DOHH2 (cell line): Measurements from ENCODE around the gene KDM3A.

Source experiments
- H3F3A ChIP-seq: fragments of 200-600 bp; sonication (generic), shearing (Covaris generic); 2 replicates; pipeline ENCODE4 v1.6.0; 2016; ENCODE audit warnings: antibody characterized with exemption, mild to moderate bottlenecking; ENCODE audit not compliant: control insufficient read depth, insufficient read depth
- H3K27ac ChIP-seq: fragments of 200-600 bp; sonication (generic); 2 replicates; pipeline ENCODE4 v1.5.1; 2014; ENCODE audit warnings: low read depth, mild to moderate bottlenecking, low read length, moderate library complexity
- H3K27me3 ChIP-seq: fragments of 200-600 bp; sonication (generic); 2 replicates; pipeline ENCODE4 v1.6.1; 2014; ENCODE audit warnings: mild to moderate bottlenecking, low read length, mixed read lengths; ENCODE audit not compliant: control insufficient read depth
- H3K36me3 ChIP-seq: fragments of 200-600 bp; sonication (generic); 2 replicates; pipeline ENCODE4 v1.6.1; 2014; ENCODE audit warnings: mild to moderate bottlenecking, low read length, moderate library complexity, mixed read lengths; ENCODE audit not compliant: control insufficient read depth
- H3K4me1 ChIP-seq: fragments of 200-600 bp; sonication (generic); 2 replicates; pipeline ENCODE4 v1.6.1; 2014; ENCODE audit warnings: mild to moderate bottlenecking, low read length, mixed read lengths; ENCODE audit not compliant: control insufficient read depth
- H3K4me2 ChIP-seq: fragments of 200-600 bp; sonication (generic); 2 replicates; pipeline ENCODE4 v1.6.0; 2014; ENCODE audit warnings: mild to moderate bottlenecking, low read length, moderate library complexity
- H3K4me3 ChIP-seq: fragments of 200-600 bp; sonication (generic); 2 replicates; pipeline ENCODE4 v1.5.1; 2014; ENCODE audit warnings: mild to moderate bottlenecking, low read length, mixed read lengths
- H3K79me2 ChIP-seq: fragments of 200-600 bp; sonication (generic); 2 replicates; pipeline ENCODE4 v1.6.1; 2014; ENCODE audit warnings: mild to moderate bottlenecking, low read length, mixed read lengths; ENCODE audit not compliant: control insufficient read depth
- H3K9me2 ChIP-seq: fragments of 200-600 bp; sonication (generic); replicated peaks from 2 replicates; pipeline ENCODE4 v1.6.1; 2014; ENCODE audit warnings: mild to moderate bottlenecking, low read length, mixed read lengths; ENCODE audit not compliant: control insufficient read depth
- H3K9me3 ChIP-seq: fragments of 200-600 bp; sonication (generic); 2 replicates; pipeline ENCODE4 v1.6.1; 2014; ENCODE audit warnings: antibody characterized with exemption, low read length, mixed read lengths; ENCODE audit not compliant: control insufficient read depth, insufficient read depth
- H4K20me1 ChIP-seq: fragments of 200-600 bp; sonication (generic); 2 replicates; pipeline ENCODE4 v1.6.0; 2014; ENCODE audit warnings: low read depth, mild to moderate bottlenecking, antibody characterized with exemption, low read length, moderate library complexity; ENCODE audit not compliant: control insufficient read depth, insufficient read depth
- CTCF ChIP-seq: fragments of 200-600 bp; sonication (generic); IDR thresholded peaks from one replicate; pipeline ENCODE4 v1.5.1; 2014; ENCODE audit warnings: antibody characterized with exemption, mild to moderate bottlenecking, low read depth, low read length; ENCODE audit not compliant: poor library complexity, severe bottlenecking
- EZH2phosphoT487 ChIP-seq: fragments of 200-600 bp; sonication (generic); IDR thresholded peaks from 2 replicates; pipeline ENCODE4 v1.6.1; 2017; ENCODE audit warnings: borderline replicate concordance, mild to moderate bottlenecking, antibody characterized with exemption, low read length, moderate library complexity, mixed read lengths

The KDM3A gene

GRCh38 chr2:86533589-86533988 is 92.4 kb downstream of the KDM3A start:
- Histone ChIP-seq H3K4me1 (no peaks in the 10 kb centered on the region), H3F3A (no peaks in the 10 kb centered on the region), H3K4me2 (no peak overlapping the region), H3K9me2 (no peaks in the 10 kb centered on the region), H3K4me3 (no peak overlapping the region), H3K36me3 (no peaks in the 10 kb centered on the region), H3K9me3 (peaks cover 11% of the 10 kb centered on the region; the same call in 1 of the 2 replicates), H3K27me3 (no peaks in the 10 kb centered on the region), H3K27ac (no peak overlapping the region), H4K20me1 (no peaks in the 10 kb centered on the region), H3K79me2 (no peaks in the 10 kb centered on the region)
- TF ChIP-seq CTCF: no peak
- TF ChIP-seq EZH2phosphoT487: no peak

- TF ChIP-seq CTCF (no peak), EZH2phosphoT487 (no peak)
- Histone ChIP-seq H3K79me2 (no peaks in the 10 kb centered on the region), H3K27me3 (no peaks in the 10 kb centered on the region), H3K9me2 (no peaks in the 10 kb centered on the region), H3K4me3 (no peak overlapping the region), H3F3A (no peaks in the 10 kb centered on the region), H3K4me2 (no peak overlapping the region), H3K9me3 (0 out of 2 replicates have a peak, but pooled peaks cover 4% of the 10 kb centered on the region), H3K27ac (no peak overlapping the region), H4K20me1 (no peaks in the 10 kb centered on the region), H3K36me3 (peaks cover 2% of the 10 kb centered on the region; the same call in 1 of the 2 replicates), H3K4me1 (no peaks in the 10 kb centered on the region)
Measured at GRCh38 chr2:86541334-86541733, 100.2 kb downstream of the KDM3A start.
